Measurements from ENCODE around the gene A4GALT. TPM values are rescaled to one million over a fixed set of nuclear protein-coding genes. Genes with fewer than 3 reads are reported as not detected.

A4GALT gene
- total and polyA plus RNA-seq, 2 donors (not counting 1 experiment from before 2014, with no cell fraction given): 0.09 to 6.1 TPM

DNA sequence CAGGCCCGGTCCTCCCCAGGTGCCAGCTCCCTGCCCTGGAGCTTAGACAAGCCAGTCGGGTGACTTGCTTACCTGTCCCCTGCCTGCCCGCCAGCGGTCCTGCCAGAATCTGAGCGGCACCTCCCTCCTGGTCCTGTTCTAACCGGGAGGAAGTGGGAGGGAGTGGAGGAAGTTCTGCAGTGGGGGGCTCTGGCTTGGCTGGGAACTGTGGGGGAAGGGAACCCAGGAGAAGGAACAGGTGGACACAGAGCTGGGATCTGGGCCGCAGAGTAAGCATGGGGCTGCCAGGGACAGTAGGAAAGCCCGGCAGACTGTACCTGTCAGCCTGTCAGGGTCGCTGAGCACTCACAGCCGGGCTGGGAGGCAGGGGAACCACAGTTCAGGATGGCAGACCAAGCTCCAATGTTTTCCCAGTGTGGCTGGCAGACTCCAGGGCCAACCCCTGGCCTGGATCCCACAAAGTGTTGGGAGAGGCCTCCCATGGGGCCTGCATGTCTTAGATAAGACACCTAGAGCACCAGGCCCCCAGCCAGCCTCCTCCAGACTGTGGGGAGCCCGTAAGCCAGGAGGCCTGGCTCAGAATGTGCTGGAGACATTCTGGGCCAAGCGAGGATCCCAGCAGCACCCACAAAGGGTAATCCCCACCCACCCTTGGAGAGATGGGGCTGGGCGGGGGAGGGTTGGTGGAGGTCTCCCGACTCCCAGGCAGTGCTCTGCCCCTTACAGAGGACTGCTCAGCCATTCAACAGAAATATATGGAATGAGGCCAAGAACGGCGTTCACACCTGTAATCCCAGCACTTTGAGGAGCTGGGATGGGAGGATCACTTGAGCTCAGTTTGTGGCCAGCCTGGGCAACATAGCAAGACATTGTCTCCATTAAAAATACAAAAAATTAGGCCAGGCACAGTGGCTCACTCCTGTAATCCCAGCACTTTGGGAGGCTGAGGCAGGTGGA, 73.8 kb downstream of the A4GALT start:
- DNase-seq (no peak), ATAC-seq (ENCODE audit: low read depth) (no peak)
- H3K4me1 Mint-ChIP-seq: peaks cover 66% of the 10 kb centered on the region
- TF ChIP-seq EZH2 (IDR thresholded peaks at IDR 0.05; ENCODE audit: borderline replicate concordance, insufficient read depth, low read depth, low read length, poor library complexity, severe bottlenecking) (no peak), CTCF (IDR thresholded peaks at IDR 0.05) (no peak)
- H3K9me3 Mint-ChIP-seq (ENCODE audit: insufficient read depth): no peaks in the 10 kb centered on the region
- Histone ChIP-seq H4K20me1 (ENCODE audit: control insufficient read depth, insufficient read depth, low read length, poor library complexity, severe bottlenecking) (peaks cover 64% of the 10 kb centered on the region), H3K4me1 (ENCODE audit: control insufficient read depth in 2 of 2, insufficient read depth in 2 of 2, low read length in 2 of 2) (peaks cover 62 to 71% of the 10 kb centered on the region in 2 donors), H3K36me3 (replicated peaks in 1 of 2; ENCODE audit: control extremely low read depth in 1 of 2, control insufficient read depth in 1 of 2, extremely low read depth in 1 of 2, insufficient read depth in 2 of 2, low read length in 1 of 2) (peaks cover 0 to 7% of the 10 kb centered on the region in 2 experiments), H3K9me3 (ENCODE audit: control extremely low read depth in 1 of 3, control insufficient read depth in 2 of 3, insufficient read depth in 1 of 3, low read length in 2 of 3) (no peaks in the 10 kb centered on the region), H3K27me3 (replicated peaks in 1 of 4; ENCODE audit: control extremely low read depth in 1 of 4, control insufficient read depth in 3 of 4, insufficient read depth in 4 of 4, low read length in 3 of 4) (no peaks in the 10 kb centered on the region), H3K79me2 (ENCODE audit: control insufficient read depth, insufficient read depth, low read length) (peaks cover 82% of the 10 kb centered on the region), H3K27ac (ENCODE audit: low read length in 2 of 2) (peak overlapping the region in 1 of 2 donors; percentile 53), H3K9ac (ENCODE audit: low read length) (no peak overlapping the region), H2AFZ (ENCODE audit: insufficient read depth, low read depth, low read length, poor library complexity, severe bottlenecking) (no peak overlapping the region), H3K4me2 (replicated peaks; ENCODE audit: low read depth, low read length, poor library complexity, severe bottlenecking) (peak overlapping the region; percentile 52), H3K4me3 (ENCODE audit: control extremely low read depth in 1 of 5, extremely low read depth in 1 of 5, insufficient read depth in 1 of 5, low read depth in 2 of 5, low read length in 4 of 5) (no peak overlapping the region)
- H3K4me3 Mint-ChIP-seq: peak overlapping the region; percentile 50
- H3K27ac Mint-ChIP-seq: peak overlapping the region; percentile 20
- WGBS (ENCODE audit: insufficient coverage): 59% methylated on average over 10 of the region's 16 CpGs
- intact Hi-C loops (cut with micrococcal nuclease): no loop called here
- ChIA-PET CTCF (interaction anchor here (0.9 kb wide), 1 partner anchor 26 kb away, joined by 3 read pairs; no protein-coding TSS in a partner anchor), POLR2A (interaction anchor here (0.7 kb wide), 1 partner anchor 9 kb away, joined by 4 read pairs; no protein-coding TSS in a partner anchor)
- no peaks in the 10 kb centered on the region for H3K27me3 Mint-ChIP-seq
